CD4-positive, alpha-beta T cell treated with Interleukin-6 for 4 hours (primary cell): ENCODE results near the gene KIF26B.
"Not testable (repeated sequence)": the region's sequence is repeated elsewhere in the genome, so short reads cannot be mapped to it uniquely, and the experiment has no call there.

Source experiments
- DNase-seq: peaks from one replicate; pipeline ENCODE4 v3.0.0-alpha.2; 2020; ENCODE audit warnings: mixed read lengths

Gene KIF26B

DNA sequence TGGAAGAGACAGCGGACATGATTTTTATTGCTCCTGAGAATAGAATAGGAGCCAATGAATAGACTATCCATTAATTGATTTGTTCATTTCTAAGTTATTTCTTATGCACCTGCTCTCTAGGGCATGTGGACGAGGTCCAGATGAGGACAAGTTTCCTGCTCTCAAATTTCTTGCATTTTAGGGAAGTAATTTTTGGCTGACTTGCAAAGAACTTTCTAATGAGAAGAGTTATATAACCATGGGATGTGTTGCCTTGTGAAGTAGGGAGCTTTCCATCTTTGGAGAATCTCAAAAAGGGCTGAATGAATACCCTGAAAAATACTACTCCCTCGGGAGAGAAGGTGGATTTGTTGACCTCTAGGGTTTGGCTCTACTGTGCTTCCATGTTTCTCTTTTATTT, 243.0 kb downstream of the KIF26B start:
- no peak for DNase-seq

DNA sequence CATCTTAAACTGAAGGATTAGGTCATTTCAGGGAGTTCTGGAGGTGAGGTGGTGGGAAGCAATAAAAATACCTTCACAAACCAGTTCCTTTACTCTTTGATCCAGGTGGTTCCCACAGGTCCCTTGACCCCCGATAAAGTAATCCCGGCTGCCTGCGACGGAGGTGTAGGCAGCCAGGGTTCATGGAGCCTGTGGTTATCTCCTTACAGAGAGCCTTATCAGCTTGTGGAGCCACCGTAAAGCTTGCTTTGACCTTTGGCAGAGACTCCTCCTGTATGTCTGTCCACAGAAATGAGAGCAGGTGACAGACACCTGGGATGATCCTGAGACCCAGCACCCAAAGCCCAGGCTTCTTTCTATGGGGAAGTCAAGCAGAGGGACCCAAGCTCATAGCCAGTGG, 243.4 kb downstream of the KIF26B start:
- DNase-seq = no peak

DNA sequence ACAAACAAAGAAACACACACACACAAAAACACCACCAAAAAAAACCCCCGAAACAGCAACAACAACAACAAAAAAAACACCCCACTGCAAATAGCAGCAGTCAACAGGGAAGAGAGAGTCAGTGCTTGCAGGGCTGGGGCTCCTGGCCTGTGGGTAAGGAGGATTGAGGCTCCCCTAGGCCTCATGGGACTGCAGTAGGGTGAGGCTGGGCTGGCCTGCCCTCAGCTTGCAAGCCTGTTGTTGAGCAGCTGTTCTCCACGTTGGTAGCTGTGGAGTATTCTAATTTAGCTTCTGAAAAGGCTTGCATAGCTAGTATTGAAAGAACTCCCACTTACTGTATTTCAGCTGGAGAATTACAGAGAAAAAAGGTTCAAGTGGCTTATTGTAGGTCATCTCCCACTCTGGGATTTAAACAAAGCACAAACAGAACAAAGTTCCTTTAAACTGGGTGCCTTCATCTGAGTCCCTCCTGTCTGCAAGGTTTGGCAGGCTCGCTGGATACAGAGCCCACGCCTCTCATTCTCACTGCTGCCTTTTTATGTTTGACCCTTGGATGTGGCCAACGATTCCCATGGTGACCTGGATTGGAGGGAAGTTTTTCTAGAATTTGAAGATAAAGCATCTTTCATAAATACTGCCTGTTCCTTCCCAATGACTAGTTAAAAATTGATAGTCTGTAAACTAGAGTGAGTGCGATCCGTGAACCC, 247.2 kb downstream of the KIF26B start:
- DNase-seq = no peak

DNA sequence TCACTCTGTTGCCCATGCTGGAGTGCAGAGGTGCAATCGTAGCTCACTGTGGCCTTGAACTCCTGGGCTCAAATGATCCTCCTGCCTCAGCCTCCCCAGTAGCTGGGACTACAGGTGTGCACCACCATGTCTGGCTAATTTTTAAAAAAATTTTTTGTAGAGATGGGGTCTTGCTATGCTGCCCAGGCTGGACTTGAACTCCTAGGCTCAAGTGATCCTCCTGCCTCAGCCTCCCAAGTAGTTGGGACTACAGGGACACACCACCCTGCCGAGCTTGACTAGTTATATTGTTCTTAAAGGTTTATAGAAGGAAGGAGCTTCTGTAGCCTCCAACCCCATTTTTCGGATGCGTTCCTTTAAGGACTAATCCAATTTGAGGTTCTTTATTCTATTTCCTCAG, 248.2 kb downstream of the KIF26B start:
- not testable (repeated sequence) for DNase-seq

DNA sequence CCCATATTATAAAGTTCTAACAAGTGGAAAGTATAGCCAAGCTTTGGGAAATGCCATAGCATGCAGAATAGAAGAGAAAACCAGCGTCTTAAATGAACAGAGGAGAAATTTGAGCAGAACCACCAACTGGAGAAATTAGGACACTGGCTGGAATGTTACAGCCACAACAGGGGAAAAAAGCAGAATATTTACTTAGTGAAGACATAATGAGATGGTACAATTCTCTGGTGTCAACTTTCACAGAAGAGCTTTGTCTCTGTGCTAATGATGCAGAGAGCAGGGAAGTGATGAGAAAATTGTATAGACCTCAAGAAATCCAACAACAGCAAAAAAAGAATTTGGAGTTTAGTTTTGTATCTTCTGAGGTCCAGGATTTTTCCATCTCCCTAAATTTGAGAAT, 249.7 kb downstream of the KIF26B start:
- no peak for DNase-seq

DNA sequence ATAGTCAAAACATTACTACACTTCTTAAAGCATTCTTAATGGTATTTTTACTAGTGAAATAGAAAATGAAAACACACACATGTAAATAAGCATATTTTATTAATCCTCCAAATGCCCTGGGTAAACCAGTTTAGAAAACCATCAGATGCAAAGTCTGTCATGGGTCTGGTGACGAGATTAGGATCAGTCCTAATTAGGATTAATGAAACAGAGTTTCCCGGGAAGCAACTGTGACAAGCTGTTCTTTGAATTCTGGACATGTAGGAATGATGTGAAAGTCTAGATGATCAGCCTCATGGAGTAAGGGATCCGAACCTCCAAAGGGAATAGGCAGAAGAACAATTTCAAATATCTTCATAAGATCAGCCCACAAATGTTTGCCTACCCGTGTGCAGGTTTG, 250.2 kb downstream of the KIF26B start:
- DNase-seq = no peak

DNA sequence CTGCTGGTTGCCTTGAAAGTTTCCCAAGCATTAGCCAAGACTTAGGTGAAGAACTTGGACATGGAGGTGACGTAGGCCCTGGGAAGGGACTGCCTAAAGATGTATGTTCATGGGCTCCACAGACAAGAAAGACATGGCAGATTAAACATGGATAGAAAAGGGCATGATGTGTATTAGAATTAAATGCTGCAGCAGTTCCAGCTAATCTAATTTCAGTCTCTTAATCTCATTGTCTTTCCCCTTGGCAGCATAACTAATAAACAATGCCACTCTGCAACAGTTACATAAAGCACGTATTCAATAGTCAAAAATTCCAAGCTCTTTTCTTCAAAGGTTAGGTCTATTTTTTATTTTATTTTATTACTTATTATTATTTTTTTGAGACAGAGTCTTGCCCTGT, 251.6 kb downstream of the KIF26B start:
- no peak for DNase-seq

DNA sequence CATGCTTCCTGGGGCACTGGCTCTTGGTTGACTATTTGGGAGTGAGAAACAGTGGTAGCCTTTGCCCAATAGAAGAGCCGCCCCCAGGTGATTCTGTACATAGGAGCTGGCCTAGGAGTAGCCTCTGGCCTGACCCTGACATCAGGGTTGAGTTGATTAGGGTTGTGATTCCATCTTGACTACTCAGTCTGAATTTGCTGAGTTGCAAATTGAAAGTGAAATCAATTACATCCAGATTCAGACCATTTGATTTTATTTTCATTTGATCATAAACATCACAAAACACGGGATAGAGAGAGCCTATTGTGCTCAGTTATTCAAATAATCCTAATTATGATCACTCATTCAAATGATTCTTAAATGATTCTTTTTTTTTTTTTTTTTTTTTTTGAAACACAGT, 253.2 kb downstream of the KIF26B start:
- no peak for DNase-seq

DNA sequence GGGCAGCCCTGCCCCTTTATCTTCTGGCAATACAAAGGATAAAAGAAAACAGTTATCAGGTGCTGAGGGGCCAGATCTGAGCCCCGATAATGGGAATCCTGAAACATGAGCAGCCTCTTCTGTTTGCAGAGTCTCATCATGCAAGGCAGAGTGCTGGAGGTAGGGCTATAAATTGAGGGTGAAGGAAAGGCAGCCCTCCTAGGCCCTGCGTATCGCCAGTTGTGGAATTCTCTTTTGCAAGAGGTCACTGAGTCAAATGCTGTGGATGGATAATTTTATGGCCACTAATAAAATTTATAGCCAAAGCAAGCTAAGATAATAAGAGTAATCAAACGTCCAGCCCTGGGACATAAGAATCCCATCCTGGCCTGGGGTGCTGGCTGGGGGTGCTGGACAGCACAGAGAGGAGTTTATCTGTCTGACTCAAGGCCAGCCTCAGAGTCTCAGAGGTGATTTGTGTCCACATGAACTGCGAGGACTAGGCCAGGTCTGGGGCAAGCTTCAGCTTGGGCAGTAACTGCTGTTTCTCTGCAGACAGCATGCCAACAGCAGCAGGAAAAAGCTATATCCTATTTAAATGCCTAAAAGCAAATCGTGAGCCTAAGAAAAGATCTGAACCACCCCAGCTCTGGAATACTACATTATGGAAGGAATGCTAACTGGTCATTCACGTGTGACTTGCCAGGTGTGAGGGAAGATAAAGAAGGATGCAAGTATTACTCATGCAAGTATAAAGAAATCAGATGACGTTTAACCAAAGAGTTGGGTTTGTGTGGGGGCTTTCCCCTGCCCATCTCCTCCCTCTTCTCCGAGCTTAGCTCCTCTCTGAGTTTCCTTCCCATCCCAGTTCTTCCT, 254.8 kb downstream of the KIF26B start:
- no peak for DNase-seq

DNA sequence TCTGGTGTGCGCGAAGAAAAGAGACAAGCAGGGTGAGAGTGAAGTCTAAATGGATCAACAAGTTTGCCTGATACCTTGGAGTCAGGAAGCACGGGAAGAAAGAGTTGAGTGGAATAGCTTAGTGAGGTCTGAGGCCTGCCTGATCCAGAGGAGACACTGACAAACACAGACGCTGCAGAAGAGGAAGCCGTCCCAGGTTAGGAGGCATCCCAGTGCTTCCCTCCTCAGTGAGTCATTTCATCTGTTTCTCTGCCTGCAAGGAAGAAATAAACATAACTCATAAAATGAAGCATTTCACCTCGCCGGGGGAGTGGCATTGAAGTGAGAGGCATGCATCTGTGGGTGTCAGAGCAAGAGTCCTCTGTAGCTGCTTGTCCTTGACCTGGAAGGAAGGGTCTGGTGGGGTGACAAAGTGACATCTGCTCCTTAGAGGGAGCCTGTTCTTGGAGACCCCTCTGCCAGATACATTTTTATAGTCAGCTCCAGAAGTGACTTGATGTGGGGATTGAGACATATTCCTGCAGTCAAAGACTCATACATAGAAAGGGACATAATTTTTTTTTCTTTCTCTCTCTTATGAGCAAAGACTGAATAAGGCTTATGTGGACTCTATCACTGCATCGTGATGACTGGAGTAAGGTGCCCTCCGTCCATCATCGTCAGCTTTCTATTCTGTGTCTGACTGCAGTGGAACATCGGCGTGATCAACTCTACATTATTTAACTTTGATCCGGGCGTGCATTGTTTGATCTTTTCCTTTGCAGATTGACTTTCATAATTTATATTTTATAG, 256.7 kb downstream of the KIF26B start:
- no peak for DNase-seq

DNA sequence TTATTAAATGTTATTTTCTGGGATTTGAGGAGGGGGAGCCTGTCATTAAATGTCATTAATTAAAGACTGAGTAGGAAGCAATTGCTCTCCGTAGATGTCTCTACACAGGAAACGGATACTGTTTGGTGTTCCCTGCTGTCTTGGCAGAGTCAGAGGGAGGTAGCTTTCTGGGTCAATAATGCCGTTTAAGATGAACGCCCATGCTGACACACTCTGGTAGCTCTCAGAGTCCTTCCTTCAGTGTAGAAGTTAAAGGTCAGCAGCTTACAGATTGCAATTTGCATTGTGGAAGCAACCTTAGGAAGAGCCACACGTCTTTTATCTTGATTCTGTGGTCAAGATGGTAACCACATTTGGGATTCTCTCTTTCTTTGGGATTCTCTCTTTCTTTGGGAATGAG, 257.5 kb downstream of the KIF26B start:
- no peak for DNase-seq

DNA sequence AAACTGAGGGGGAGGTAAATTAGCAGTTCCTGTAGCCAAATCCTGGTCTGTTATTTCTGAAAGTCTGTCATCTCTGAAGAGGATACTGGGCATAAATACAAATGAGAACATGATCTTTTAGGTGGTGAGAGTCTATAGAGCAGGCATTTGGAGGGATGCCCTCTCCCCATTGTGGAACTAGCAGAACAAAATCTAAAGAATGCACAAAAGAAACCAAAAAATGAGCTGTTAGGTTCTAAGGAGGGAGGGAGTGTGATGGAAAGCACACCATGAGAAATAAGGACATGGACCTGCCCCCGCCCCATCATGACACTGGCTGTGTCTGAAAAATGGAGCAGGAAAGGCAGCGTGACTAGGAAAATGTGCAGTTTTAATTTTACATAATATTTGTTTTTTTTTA, 262.0 kb downstream of the KIF26B start:
- DNase-seq = no peak

DNA sequence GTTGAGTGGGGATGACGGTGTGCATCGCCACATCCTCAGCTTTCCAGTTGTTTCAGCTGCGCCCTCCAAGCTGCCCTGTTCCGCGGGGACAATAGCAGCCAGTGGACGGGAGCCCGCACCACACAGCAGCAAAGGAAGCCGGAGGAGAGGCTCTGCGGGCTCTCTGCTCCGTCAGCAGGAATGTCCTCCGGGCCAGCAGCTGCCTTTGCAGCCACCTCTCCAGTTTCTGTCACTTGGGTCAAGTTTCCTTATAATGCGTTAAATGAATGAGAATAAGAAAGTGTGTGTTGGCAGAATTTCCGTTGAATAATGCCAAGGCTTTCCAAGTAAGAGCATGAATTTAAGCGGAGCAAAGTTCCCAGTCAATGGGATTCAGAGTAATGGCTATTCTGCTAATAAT, 263.3 kb downstream of the KIF26B start:
- no peak for DNase-seq

DNA sequence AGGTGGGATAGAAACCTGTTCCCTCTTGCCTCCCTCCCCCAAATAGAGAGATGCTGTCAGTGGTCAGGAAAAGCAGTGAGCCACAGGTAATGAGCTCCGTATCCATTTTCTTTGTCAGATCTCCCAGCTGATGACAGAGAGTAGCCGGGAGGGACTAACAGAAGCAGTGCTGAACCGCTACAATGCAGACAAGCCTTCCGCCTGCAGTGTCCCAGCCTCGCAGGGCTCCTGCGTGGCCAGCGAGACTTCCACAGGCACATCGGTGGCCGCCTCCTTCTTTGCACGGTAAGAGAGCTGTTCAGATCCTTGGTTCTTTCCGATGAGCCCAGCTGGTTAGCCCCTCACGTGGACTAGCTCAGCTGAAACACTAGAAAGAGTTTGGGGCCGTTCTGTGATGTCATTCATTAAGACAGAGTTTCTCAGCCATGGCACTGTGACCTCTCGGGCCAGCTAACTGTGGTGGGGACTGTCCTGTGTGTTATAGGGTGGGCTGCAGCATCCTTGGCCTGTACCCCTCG, 264.7 kb downstream of the KIF26B start:
- DNase-seq = no peak

DNA sequence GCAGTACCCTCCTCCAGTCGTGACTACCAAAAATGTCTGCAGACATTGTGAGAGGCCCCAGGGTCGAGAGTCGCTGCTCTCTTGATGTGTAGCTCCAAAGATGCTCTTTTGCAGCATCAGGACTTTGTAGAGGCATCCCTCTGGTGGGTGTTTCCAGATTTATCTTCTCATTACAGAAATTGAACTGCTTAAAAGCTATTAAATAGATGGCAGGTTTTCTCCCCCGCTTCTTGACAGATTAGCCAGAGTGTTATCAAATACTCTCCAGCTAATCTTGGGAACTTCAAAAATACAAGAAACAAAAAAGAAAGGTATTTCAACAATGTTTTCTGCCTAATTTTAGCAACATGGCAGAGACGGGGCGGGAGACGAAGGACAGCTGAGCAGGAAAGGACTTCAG, 265.2 kb downstream of the KIF26B start:
- no peak for DNase-seq

DNA sequence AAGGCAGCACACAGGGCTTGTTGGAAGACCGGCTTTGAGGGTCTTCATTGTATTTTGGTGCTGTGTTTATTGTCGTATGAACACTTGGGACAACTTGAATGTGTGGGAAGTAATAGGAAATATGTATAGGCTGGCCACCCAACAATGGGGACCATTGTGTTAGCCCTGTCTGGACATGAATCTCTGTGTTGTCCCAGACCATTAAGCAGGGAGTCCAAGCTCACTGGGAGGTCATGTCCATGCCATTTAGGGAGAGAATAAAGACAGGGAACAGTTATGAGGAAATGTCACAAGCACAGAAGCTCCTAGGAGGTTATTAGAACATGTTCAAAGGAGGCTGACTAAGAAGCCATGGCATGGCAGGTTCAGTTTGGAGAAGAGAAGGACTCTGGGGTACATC, 266.1 kb downstream of the KIF26B start:
- no peak for DNase-seq

DNA sequence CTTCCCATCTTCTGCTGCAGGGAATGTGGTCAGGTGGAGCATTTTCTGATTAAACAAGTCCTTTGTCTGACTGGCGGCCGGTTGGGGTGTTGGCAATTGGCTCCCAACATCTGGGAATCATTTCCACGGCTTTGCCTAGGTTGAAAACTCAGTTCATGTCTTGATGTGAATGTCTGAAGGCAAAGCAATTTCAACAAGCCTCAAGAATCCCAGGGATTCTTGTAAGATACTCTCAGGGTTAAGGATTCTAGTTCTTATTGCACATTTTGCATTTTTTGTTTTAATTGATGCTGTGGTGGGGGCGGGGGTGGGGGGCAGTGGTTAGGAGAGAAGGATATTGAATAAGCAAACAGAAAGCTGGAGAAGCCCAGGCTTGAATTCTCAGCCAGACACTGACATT, 273.9 kb downstream of the KIF26B start:
- DNase-seq = no peak

DNA sequence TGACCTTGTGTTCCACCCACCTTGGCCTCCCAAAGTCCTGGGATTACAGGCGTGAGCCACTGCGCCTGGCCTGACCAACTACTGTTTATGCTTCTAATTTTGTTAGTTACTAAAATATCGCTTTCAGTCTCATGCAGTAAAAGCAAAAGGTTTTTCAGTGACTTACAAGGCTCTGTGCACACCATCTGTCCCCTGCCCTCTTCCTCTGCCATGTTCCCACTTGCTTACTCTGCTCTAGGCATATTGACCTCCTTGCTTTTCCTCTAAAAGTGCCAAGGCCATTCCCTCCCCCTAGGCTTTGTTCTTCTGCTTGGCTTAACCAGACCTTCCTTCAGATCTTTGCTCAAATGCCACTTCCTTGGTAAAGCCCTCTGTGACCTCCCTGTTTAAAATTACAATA, 276.9 kb downstream of the KIF26B start:
- no peak for DNase-seq

DNA sequence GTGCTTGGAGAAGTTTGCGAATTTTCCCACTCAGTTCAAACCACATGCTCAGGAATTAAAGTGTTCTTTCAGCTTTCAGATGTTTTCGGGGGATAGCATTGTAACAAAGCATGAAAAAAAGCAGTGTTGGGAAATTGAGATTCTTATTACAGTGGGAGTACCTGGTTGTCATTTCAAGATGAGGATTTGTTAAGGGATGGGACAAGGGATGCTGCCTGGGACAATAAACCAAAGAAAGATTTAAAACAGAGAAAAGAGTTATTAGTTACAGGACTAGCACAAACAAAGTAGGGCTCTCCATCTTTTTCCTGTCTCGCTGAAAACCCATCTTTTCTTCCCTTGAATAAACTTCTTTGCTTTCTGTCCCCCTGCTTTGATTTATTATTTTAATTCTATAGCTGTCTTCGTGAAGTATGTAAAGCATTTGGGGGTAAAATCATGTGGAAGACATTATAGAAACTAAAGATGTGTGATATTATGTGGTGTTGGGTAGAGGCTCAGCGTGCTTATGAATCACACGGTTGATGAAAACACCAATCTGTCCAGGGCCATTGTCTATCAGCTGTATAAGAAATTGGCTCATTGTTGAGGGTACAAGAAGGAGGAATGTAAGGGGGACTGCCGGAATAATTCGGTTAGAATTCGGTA, 277.6 kb downstream of the KIF26B start:
- DNase-seq = no peak

DNA sequence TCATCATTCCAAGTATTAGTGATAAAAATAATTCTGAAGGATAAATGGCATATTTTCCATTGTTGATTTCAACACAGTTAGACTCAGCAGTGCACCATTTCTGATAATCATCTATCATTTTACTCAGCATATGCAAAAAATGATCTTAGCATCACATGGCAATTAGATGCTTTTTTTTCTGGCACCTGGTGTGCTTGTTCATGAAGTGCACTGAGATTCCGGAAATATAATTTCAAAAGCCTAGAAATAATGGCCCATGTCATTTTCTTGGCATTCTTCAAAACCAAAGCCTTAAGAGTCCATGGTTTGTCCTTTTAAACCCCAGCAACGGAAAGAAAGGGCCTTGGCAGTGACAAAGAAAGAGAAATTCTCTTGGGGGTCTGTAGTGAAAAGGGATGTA, 278.8 kb downstream of the KIF26B start:
- DNase-seq = no peak

DNA sequence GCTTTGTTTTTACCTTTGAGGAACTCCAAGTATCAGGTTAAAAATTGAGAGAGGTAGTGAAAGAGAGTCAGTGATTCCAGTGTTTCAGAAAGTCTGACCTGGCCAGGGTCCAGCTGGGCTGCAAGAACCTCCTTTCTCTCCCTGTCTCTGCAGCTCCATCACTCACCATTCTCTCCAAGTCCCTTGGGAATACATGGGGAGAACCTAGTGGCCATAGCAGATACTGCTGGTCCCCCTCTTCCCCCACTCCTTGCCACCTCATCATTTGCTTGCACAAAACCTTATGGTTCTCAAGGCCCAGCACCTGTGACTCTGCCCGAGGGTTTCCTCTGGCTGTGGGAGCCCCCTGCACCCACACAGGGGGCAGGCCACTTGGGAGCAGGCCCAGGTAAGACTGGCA, 279.5 kb downstream of the KIF26B start:
- no peak for DNase-seq

DNA sequence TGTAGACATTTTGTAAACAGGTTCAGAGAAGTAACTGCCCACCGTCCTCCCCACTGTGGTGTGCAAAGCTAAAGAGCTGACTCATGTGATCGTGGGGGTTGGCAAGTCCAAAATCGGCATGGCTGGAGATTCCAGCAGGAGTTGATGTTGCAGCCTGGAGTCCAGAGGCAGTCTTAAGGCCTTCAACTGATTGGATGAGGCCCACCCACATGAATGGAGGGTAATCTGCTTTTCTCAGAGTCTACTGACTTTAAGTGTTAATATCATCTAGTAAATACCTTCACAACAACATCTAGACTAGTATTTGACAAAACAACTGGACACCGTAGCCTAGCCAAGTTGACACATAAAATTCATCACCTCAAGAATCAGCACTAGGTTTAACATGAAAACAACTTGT, 281.6 kb downstream of the KIF26B start:
- no peak for DNase-seq
